Astrocyte (in vitro differentiated cells and primary cell): ENCODE results near the gene CFC1B.
"Not testable (repeated sequence)": the region's sequence is repeated elsewhere in the genome, so short reads cannot be mapped to it uniquely, and the experiment has no call there.

Experiments used
- CTCF ChIP-seq: IDR thresholded peaks from 2 replicates; pipeline ENCODE4 v1.5.1; 2011; ENCODE audit warnings: low read depth, mild to moderate bottlenecking, inconsistent platforms, low read length, moderate library complexity; ENCODE audit not compliant: insufficient read depth
- EZH2 ChIP-seq: IDR thresholded peaks from 2 replicates; pipeline ENCODE4 v1.6.1; 2012; ENCODE audit warnings: mild to moderate bottlenecking, low read length, inconsistent platforms; ENCODE audit not compliant: insufficient read depth

- TF ChIP-seq CTCF, EZH2: not testable (repeated sequence)
Measured at GRCh38 chr2:130574230-130574629, 53.2 kb downstream of the CFC1B start.
